LNCAP (cell line): Measurements from ENCODE around the gene SYNPO2.

Experiments used
- CTCF ChIP-seq: fragments of 450-650 bp; IDR thresholded peaks from 2 replicates; pipeline ENCODE4 v1.5.1; 2017; ENCODE audit warnings: mild to moderate bottlenecking

Gene SYNPO2

GRCh38 chr4:118867311-118868067 lies 21.2 kb upstream of the SYNPO2 start:
- no peak for TF ChIP-seq CTCF

DNA sequence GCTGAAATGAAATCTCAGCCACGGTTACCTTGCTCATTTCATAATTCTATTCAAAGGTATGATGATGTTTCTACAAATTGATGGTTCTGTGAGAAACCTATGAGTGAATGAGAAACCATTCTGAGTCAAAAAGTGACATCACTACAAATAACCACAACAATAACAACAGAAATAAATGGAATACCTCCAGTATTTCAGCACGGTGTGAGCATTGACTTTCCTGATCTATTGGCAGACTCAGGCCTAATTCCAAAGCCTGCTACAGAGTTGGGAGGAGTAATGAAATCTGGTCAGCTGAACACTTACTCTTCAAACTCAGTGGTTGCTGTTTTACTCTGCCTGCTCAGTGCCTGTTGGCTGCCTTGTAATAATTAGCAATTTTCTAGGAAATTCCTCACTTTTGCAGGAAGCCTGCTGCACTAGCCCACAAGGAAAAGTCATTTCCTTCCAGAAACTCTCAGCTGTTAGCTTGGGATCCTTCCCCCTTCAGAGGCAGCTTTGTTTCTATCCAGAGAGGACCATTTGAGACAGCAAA lies 18.8 kb upstream of the SYNPO2 start:
- TF ChIP-seq CTCF = no peak

DNA sequence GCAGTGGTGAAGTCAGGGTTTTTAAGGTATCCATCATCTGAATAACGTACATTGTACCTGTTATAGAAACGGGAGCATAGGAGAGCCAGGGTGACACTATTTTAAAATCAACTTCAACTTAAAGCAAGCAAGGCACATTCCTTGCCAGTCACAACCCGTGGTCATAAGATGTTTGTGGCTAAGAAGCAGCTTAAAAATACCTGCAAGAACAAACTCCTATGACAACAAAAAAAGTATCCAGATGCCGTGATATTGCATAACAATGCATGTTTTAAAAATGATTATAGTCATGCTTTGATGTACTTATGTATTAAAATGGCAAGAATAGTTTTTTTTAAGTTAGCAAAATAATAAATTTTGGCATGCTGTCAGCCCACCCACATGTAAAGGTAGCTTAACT lies 16.5 kb upstream of the SYNPO2 start:
- no peak for TF ChIP-seq CTCF

- no peak for TF ChIP-seq CTCF
Measured at GRCh38 chr4:118877797-118878196, 10.9 kb upstream of the SYNPO2 start.

- TF ChIP-seq CTCF = no peak
Measured at GRCh38 chr4:118879409-118879808, 9.2 kb upstream of the SYNPO2 start.

GRCh38 chr4:118881512-118882146 lies 7.0 kb upstream of the SYNPO2 start:
- no peak for TF ChIP-seq CTCF

GRCh38 chr4:118883861-118884260 lies 4.8 kb upstream of the SYNPO2 start:
- no peak; the same call in 1 of the 2 replicates for TF ChIP-seq CTCF
